Aorta (tissue), 5 donors: ENCODE measurements around the gene RPS17. TPM values are rescaled to one million over a fixed set of nuclear protein-coding genes. Genes with fewer than 3 reads are reported as not detected.

ENCODE experiments used
- ATAC-seq: fragments of 200-7000 bp; cut with Tn5 transposase; one replicate; pipeline ENCODE4 v1.9.1; 2022; ENCODE audit warnings: moderate library complexity; ENCODE audit not compliant: low FRiP score
- DNase-seq, 2 donors: peaks; one replicate each; pipeline ENCODE4 v3.0.0-alpha.2; 2020
- H3K27ac ChIP-seq, 2 donors: one replicate each; pipeline ENCODE4 v1.5.1; 2013; ENCODE audit warnings: low read length in 2 of 2, mild to moderate bottlenecking in 2 of 2, moderate library complexity in 2 of 2, control low read depth in 1 of 2, inconsistent platforms in 1 of 2, low read depth in 1 of 2
- H3K27me3 ChIP-seq, 2 donors: one replicate each; pipeline ENCODE4 v1.6.1; 2013; ENCODE audit warnings: control low read depth in 1 of 2, low read length in 1 of 2, mild to moderate bottlenecking in 1 of 2, moderate library complexity in 1 of 2; ENCODE audit not compliant: insufficient read depth in 2 of 2, control insufficient read depth in 1 of 2
- H3K36me3 ChIP-seq, 2 donors: one replicate each; pipeline ENCODE4 v1.6.1; 2013; ENCODE audit warnings: control low read depth in 1 of 2, low read length in 1 of 2, mild to moderate bottlenecking in 1 of 2; ENCODE audit not compliant: insufficient read depth in 2 of 2, control insufficient read depth in 1 of 2
- H3K4me1 ChIP-seq, 2 donors: one replicate each; pipeline ENCODE4 v1.6.1; 2013; ENCODE audit warnings: low read length in 2 of 2, control low read depth in 1 of 2, mild to moderate bottlenecking in 1 of 2, moderate library complexity in 1 of 2; ENCODE audit not compliant: insufficient read depth in 2 of 2, control insufficient read depth in 1 of 2
- H3K4me3 ChIP-seq, 2 donors: one replicate each; pipeline ENCODE4 v1.5.1; 2013; ENCODE audit warnings: low read length in 2 of 2, control low read depth in 1 of 2, mild to moderate bottlenecking in 1 of 2
- H3K9me3 ChIP-seq: one replicate; pipeline ENCODE4 v1.6.1; 2013; ENCODE audit warnings: mild to moderate bottlenecking, low read length; ENCODE audit not compliant: control insufficient read depth
- WGBS, 2 donors: extraction: QIAGEN DNeasy Blood & Tissue Kit; methylation state at CpG; one replicate each; pipeline ENCODE4 v1.1.7; 2013; 5-methylcytosine and 5-hydroxymethylcytosine counted together
- intact Hi-C, 2 donors: fragments of 100-400 bp; cut with DNase I; formaldehyde crosslinking; loops; one replicate each; pipeline versions ENCODE4 v1.14.2 to v1.15.0; 2022
- polyA plus RNA-seq, 2 donors: library from polyadenylated mRNA; stranded (reverse); fragments of 200-250 nt; gene quantifications; one replicate each; pipeline ENCODE4 v1.2.3, GENCODE V29; 2013
- total RNA-seq, 2 donors: library from RNA; stranded (reverse); fragmentation: NEBNext Ultra II Directional; extraction: Animal tissue kit (Norgen Biotek cat#: 25700); gene quantifications; one replicate each; pipeline ENCODE4 v1.2.1, GENCODE V29; 2021
- donor health status: healthy with polysubstance abuse.
- donor health status: Bipolar disorder and iron deficiency.
- donor health status: DM: no; HTN: no; CAD: no.
- donor health status: DM: no; HTN: no; CAD: no.
- donor health status: DM: yes; HTN: yes; CAD: no.

The RPS17 gene
- total and polyA plus RNA-seq, 4 donors, result 1,022 to 7,043 (median 2,607) TPM

GRCh38 chr15:82570721-82571508 is 30.7 kb upstream of the RPS17 start:
- H3K27me3 ChIP-seq, result no peaks in the 10 kb centered on the region
- no peak overlapping the region for H3K4me3 ChIP-seq
- H3K4me1 ChIP-seq, result no peaks in the 10 kb centered on the region
- DNase-seq, result peak in 1 of 2 donors; percentile 32
- 41 to 44% methylated on average over 7 of the region's 7 CpGs for WGBS, 2 donors
- H3K27ac ChIP-seq, result no peak overlapping the region
- intact Hi-C loops, result no loop called here
- no peaks in the 10 kb centered on the region for H3K36me3 ChIP-seq
- H3K9me3 ChIP-seq, result no peaks in the 10 kb centered on the region
- ATAC-seq, result no peak

- WGBS, 2 donors, result 88 to 92% methylated on average over 4 of the region's 4 CpGs
- DNase-seq (no peak), ATAC-seq (no peak)
- Histone ChIP-seq H3K27me3 (no peaks in the 10 kb centered on the region), H3K4me3 (no peak overlapping the region), H3K27ac (no peak overlapping the region), H3K4me1 (no peaks in the 10 kb centered on the region), H3K9me3 (no peaks in the 10 kb centered on the region), H3K36me3 (no peaks in the 10 kb centered on the region)
- intact Hi-C loops, result no loop called here
These were observed 29.6 kb upstream of the RPS17 start for GRCh38 chr15:82569834-82570233.

- intact Hi-C loops, result no loop called here
- Histone ChIP-seq H3K27me3 (no peaks in the 10 kb centered on the region), H3K27ac (no peak overlapping the region), H3K4me1 (no peaks in the 10 kb centered on the region), H3K36me3 (no peaks in the 10 kb centered on the region), H3K4me3 (no peak overlapping the region), H3K9me3 (no peaks in the 10 kb centered on the region)
- 79 to 81% methylated on average over 5 of the region's 5 CpGs for WGBS, 2 donors
- DNase-seq (no peak), ATAC-seq (no peak)
These were observed 28.7 kb upstream of the RPS17 start for GRCh38 chr15:82568986-82569385.

- no peaks in the 10 kb centered on the region for H3K9me3 ChIP-seq
- DNase-seq (no peak), ATAC-seq (no peak)
- H3K27ac ChIP-seq, result no peak overlapping the region
- WGBS, 2 donors, result 86 to 95% methylated on average over 2 of the region's 2 CpGs
- intact Hi-C loops, result no loop called here
- H3K4me1 ChIP-seq, result no peaks in the 10 kb centered on the region
- no peak overlapping the region for H3K4me3 ChIP-seq
- no peaks in the 10 kb centered on the region for H3K27me3 ChIP-seq
- H3K36me3 ChIP-seq, result no peaks in the 10 kb centered on the region
These were observed 27.4 kb upstream of the RPS17 start for GRCh38 chr15:82567661-82568060.

- ATAC-seq, result no peak
- H3K36me3 ChIP-seq, result no peaks in the 10 kb centered on the region
- 79 to 81% methylated on average over 1 of the region's 1 CpG for WGBS, 2 donors
- intact Hi-C loops, result no loop called here
- no peaks in the 10 kb centered on the region for H3K4me1 ChIP-seq
- no peaks in the 10 kb centered on the region for H3K27me3 ChIP-seq
- no peak overlapping the region for H3K27ac ChIP-seq
- no peaks in the 10 kb centered on the region for H3K9me3 ChIP-seq
- no peak overlapping the region for H3K4me3 ChIP-seq
- no peak for DNase-seq
These were observed 26.4 kb upstream of the RPS17 start for GRCh38 chr15:82566690-82567089.

- Histone ChIP-seq H3K36me3 (no peaks in the 10 kb centered on the region), H3K27ac (no peak overlapping the region), H3K9me3 (no peaks in the 10 kb centered on the region), H3K4me1 (no peaks in the 10 kb centered on the region), H3K4me3 (no peak overlapping the region), H3K27me3 (no peaks in the 10 kb centered on the region)
- 57 to 61% methylated on average over 1 of the region's 1 CpG for WGBS, 2 donors
- intact Hi-C loops, result no loop called here
- no peak for ATAC-seq
- DNase-seq, result no peak
These were observed 18.2 kb upstream of the RPS17 start for GRCh38 chr15:82558502-82558901.

- peaks cover 0 to 2% of the 10 kb centered on the region in 2 donors for H3K36me3 ChIP-seq
- H3K27me3 ChIP-seq, result no peaks in the 10 kb centered on the region
- H3K4me3 ChIP-seq, result no peak overlapping the region
- no peaks in the 10 kb centered on the region for H3K9me3 ChIP-seq
- no peaks in the 10 kb centered on the region for H3K4me1 ChIP-seq
- DNase-seq (no peak), ATAC-seq (no peak)
- 70 to 72% methylated on average over 7 of the region's 7 CpGs for WGBS, 2 donors
- H3K27ac ChIP-seq, result no peak overlapping the region
- intact Hi-C loops, result no loop called here
These were observed 16.2 kb upstream of the RPS17 start for GRCh38 chr15:82556315-82557035.

- H3K36me3 ChIP-seq, result peaks cover 0 to 2% of the 10 kb centered on the region in 2 donors
- H3K27me3 ChIP-seq, result no peaks in the 10 kb centered on the region
- 93 to 94% methylated on average over 2 of the region's 2 CpGs for WGBS, 2 donors
- ATAC-seq (no peak), DNase-seq (no peak)
- no peak overlapping the region for H3K4me3 ChIP-seq
- H3K9me3 ChIP-seq, result no peaks in the 10 kb centered on the region
- intact Hi-C loops, result no loop called here
- no peaks in the 10 kb centered on the region for H3K4me1 ChIP-seq
- H3K27ac ChIP-seq, result no peak overlapping the region
These were observed 14.6 kb upstream of the RPS17 start for GRCh38 chr15:82554849-82555248.

- H3K36me3 ChIP-seq, result peaks cover 0 to 2% of the 10 kb centered on the region in 2 donors
- intact Hi-C loops, result no loop called here
- 81 to 91% methylated on average over 1 of the region's 1 CpG for WGBS, 2 donors
- no peaks in the 10 kb centered on the region for H3K27me3 ChIP-seq
- H3K27ac ChIP-seq, result no peak overlapping the region
- no peaks in the 10 kb centered on the region for H3K4me1 ChIP-seq
- ATAC-seq (no peak), DNase-seq (no peak)
- no peaks in the 10 kb centered on the region for H3K9me3 ChIP-seq
- H3K4me3 ChIP-seq, result no peak overlapping the region
These were observed 14.1 kb upstream of the RPS17 start for GRCh38 chr15:82554351-82554750.
